ENCODE data around the gene DCX.

The DCX gene

GRCh38 chrX:111319451-111319850 lies 92.5 kb downstream of the DCX start:
- H3K4me2 ChIP-seq (ENCODE audit: low read depth, low read length, poor library complexity, severe bottlenecking): no peak overlapping the region
- no peaks in the 10 kb centered on the region for H3K79me2 ChIP-seq (ENCODE audit: insufficient read depth, low read length)
- no peaks in the 10 kb centered on the region for H3K9me2 ChIP-seq (replicated peaks; ENCODE audit: insufficient read depth, low read length)
- no peaks in the 10 kb centered on the region for H4K20me1 ChIP-seq (ENCODE audit: low read depth, low read length)
- TF ChIP-seq EZH2phosphoT487 (conservative IDR thresholded peaks at IDR 0.05; ENCODE audit: low read length) (no peak), CTCF (IDR thresholded peaks at IDR 0.05; ENCODE audit: insufficient read depth, low read length, poor library complexity, severe bottlenecking) (no peak)
- H2AFZ ChIP-seq (ENCODE audit: low read depth, low read length, severe bottlenecking): no peak overlapping the region
- H3K27me3 ChIP-seq (ENCODE audit: low read length): no peaks in the 10 kb centered on the region
- no peak overlapping the region for H3K4me3 ChIP-seq (ENCODE audit: insufficient read depth, low read length, poor library complexity, severe bottlenecking)
- H3K9me3 ChIP-seq (ENCODE audit: insufficient read depth, low read length): no peaks in the 10 kb centered on the region
- no peak overlapping the region for H3K9ac ChIP-seq (ENCODE audit: low read length)
- H3K36me3 ChIP-seq (ENCODE audit: low read length): no peaks in the 10 kb centered on the region
- no peaks in the 10 kb centered on the region for H3F3A ChIP-seq (ENCODE audit: insufficient read depth)
- H3K27ac ChIP-seq (ENCODE audit: low read depth, low read length): no peak overlapping the region

GRCh38 chrX:111318901-111319300 lies 93.1 kb downstream of the DCX start:
- Histone ChIP-seq H4K20me1 (ENCODE audit: low read depth, low read length) (no peaks in the 10 kb centered on the region), H3K9me2 (replicated peaks; ENCODE audit: insufficient read depth, low read length) (no peaks in the 10 kb centered on the region), H3K4me3 (ENCODE audit: insufficient read depth, low read length, poor library complexity, severe bottlenecking) (no peak overlapping the region), H3K27me3 (ENCODE audit: low read length) (no peaks in the 10 kb centered on the region), H3K9me3 (ENCODE audit: insufficient read depth, low read length) (no peaks in the 10 kb centered on the region), H3K36me3 (ENCODE audit: low read length) (no peaks in the 10 kb centered on the region), H3K79me2 (ENCODE audit: insufficient read depth, low read length) (no peaks in the 10 kb centered on the region), H3K4me2 (ENCODE audit: low read depth, low read length, poor library complexity, severe bottlenecking) (no peak overlapping the region), H3F3A (ENCODE audit: insufficient read depth) (no peaks in the 10 kb centered on the region), H2AFZ (ENCODE audit: low read depth, low read length, severe bottlenecking) (no peak overlapping the region), H3K27ac (ENCODE audit: low read depth, low read length) (no peak overlapping the region), H3K9ac (ENCODE audit: low read length) (no peak overlapping the region)
- TF ChIP-seq CTCF (IDR thresholded peaks at IDR 0.05; ENCODE audit: insufficient read depth, low read length, poor library complexity, severe bottlenecking) (no peak), EZH2phosphoT487 (conservative IDR thresholded peaks at IDR 0.05; ENCODE audit: low read length) (no peak)

GRCh38 chrX:111309083-111309482 lies 102.9 kb downstream of the DCX start:
- no peak overlapping the region for H3K4me2 ChIP-seq (ENCODE audit: low read depth, low read length, poor library complexity, severe bottlenecking)
- no peak overlapping the region for H3K9ac ChIP-seq (ENCODE audit: low read length)
- no peaks in the 10 kb centered on the region for H4K20me1 ChIP-seq (ENCODE audit: low read depth, low read length)
- H3F3A ChIP-seq (ENCODE audit: insufficient read depth): no peaks in the 10 kb centered on the region
- no peaks in the 10 kb centered on the region for H3K9me2 ChIP-seq (replicated peaks; ENCODE audit: insufficient read depth, low read length)
- no peak overlapping the region for H3K4me3 ChIP-seq (ENCODE audit: insufficient read depth, low read length, poor library complexity, severe bottlenecking)
- no peaks in the 10 kb centered on the region for H3K27me3 ChIP-seq (ENCODE audit: low read length)
- no peaks in the 10 kb centered on the region for H3K9me3 ChIP-seq (ENCODE audit: insufficient read depth, low read length)
- H2AFZ ChIP-seq (ENCODE audit: low read depth, low read length, severe bottlenecking): no peak overlapping the region
- H3K79me2 ChIP-seq (ENCODE audit: insufficient read depth, low read length): no peaks in the 10 kb centered on the region
- no peak overlapping the region for H3K27ac ChIP-seq (ENCODE audit: low read depth, low read length)
- H3K36me3 ChIP-seq (ENCODE audit: low read length): no peaks in the 10 kb centered on the region
- TF ChIP-seq EZH2phosphoT487 (conservative IDR thresholded peaks at IDR 0.05; ENCODE audit: low read length): no peak
- no peak for TF ChIP-seq CTCF (IDR thresholded peaks at IDR 0.05; ENCODE audit: insufficient read depth, low read length, poor library complexity, severe bottlenecking)
